Fibroblast of lung (primary cell): Measurements from ENCODE around the gene PPP1R16B. TPM values are rescaled to one million over a fixed set of nuclear protein-coding genes. Genes with fewer than 3 reads are reported as not detected.

Source experiments
- DNase-seq, 2 donors: peaks; one replicate each; pipeline versions ENCODE4 v3.0.0 to v3.0.0-alpha.2; 2010; ENCODE audit warnings: low read depth in 2 of 2
- H2AFZ ChIP-seq: 2 replicates; pipeline ENCODE4 v1.5.1; 2012; ENCODE audit warnings: low read length, control low read depth, inconsistent platforms
- H3K27ac ChIP-seq: 2 replicates; pipeline ENCODE4 v1.5.1; 2011; ENCODE audit warnings: low read length, control low read depth; ENCODE audit not compliant: insufficient read depth
- H3K27me3 ChIP-seq: 2 replicates; pipeline ENCODE4 v1.5.1; 2011; ENCODE audit warnings: mild to moderate bottlenecking, low read length; ENCODE audit not compliant: control insufficient read depth, insufficient read depth
- H3K36me3 ChIP-seq: 2 replicates; pipeline ENCODE4 v1.5.1; 2011; ENCODE audit warnings: low read length; ENCODE audit not compliant: control insufficient read depth, insufficient read depth
- H3K4me1 ChIP-seq: 2 replicates; pipeline ENCODE4 v1.5.1; 2011; ENCODE audit warnings: low read length; ENCODE audit not compliant: control insufficient read depth, insufficient read depth; ENCODE audit errors: extremely low read depth
- H3K4me2 ChIP-seq: 2 replicates; pipeline ENCODE4 v1.5.1; 2011; ENCODE audit warnings: low read length, control low read depth; ENCODE audit not compliant: insufficient read depth; ENCODE audit errors: extremely low read depth
- H3K4me3 ChIP-seq, 4 experiments: fragments of 200-600 bp in 1 of 4; sonication (generic) in 1 of 4; replicated peaks in 1 of 4; 2 replicates each; pipeline ENCODE4 v1.5.1; 2011 to 2016; ENCODE audit warnings: low read length in 4 of 4, low read depth in 3 of 4, mild to moderate bottlenecking in 3 of 4, control low read depth in 2 of 4, inconsistent platforms in 1 of 4, mixed read lengths in 1 of 4; ENCODE audit not compliant: insufficient read depth in 1 of 4; ENCODE audit errors: control extremely low read depth in 1 of 4
- H3K79me2 ChIP-seq: 2 replicates; pipeline ENCODE4 v1.5.1; 2012; ENCODE audit warnings: mild to moderate bottlenecking, low read length, inconsistent platforms; ENCODE audit not compliant: control insufficient read depth, insufficient read depth
- H3K9ac ChIP-seq: 2 replicates; pipeline ENCODE4 v1.5.1; 2011; ENCODE audit warnings: mild to moderate bottlenecking, low read length, control low read depth; ENCODE audit not compliant: insufficient read depth
- H3K9me3 ChIP-seq: 2 replicates; pipeline ENCODE4 v1.5.1; 2012; ENCODE audit warnings: low read depth, low read length; ENCODE audit not compliant: control insufficient read depth, insufficient read depth
- H4K20me1 ChIP-seq: 2 replicates; pipeline ENCODE4 v1.5.1; 2011; ENCODE audit warnings: low read length; ENCODE audit not compliant: control insufficient read depth, insufficient read depth; ENCODE audit errors: extremely low read depth
- CTCF ChIP-seq, 2 donors: IDR thresholded peaks in 1 of 2; conservative IDR thresholded peaks in 1 of 2; 1 replicate in 1 of 2; 2 replicates in 1 of 2; pipeline ENCODE4 v1.5.1; 2011 to 2012; ENCODE audit warnings: low read length in 2 of 2, control low read depth in 1 of 2, inconsistent platforms in 1 of 2, low read depth in 1 of 2, mild to moderate bottlenecking in 1 of 2
- EZH2 ChIP-seq: IDR thresholded peaks from 2 replicates; pipeline ENCODE4 v1.5.1; 2012; ENCODE audit warnings: low read length, control low read depth, mild to moderate bottlenecking; ENCODE audit errors: missing control alignments
- polyA plus RNA-seq, 2 donors: library from polyadenylated mRNA; depleted of rRNA in 1 of 2; stranded (reverse) in 1 of 2; unstranded in 1 of 2; fragments of >200 nt; gene quantifications; 2 replicates each; pipeline ENCODE4 v1.2.1, GENCODE V29; 2011 to 2012; ENCODE audit warnings: missing spikeins in 1 of 2
- total RNA-seq: library from RNA; depleted of rRNA; stranded (reverse); fragments of >200 nt; gene quantifications from 2 replicates; pipeline ENCODE4 v1.2.1, GENCODE V29; 2014

PPP1R16B gene
- total and polyA plus RNA-seq, 2 donors (not counting 1 experiment from before 2014, with no cell fraction given): under 0.01 TPM; not detected in 1

GRCh38 chr20:38937978-38938473 is 132.5 kb downstream of the PPP1R16B start:
- DNase-seq: no peak
- no peak overlapping the region for H3K4me2 ChIP-seq
- peaks cover 3% of the 10 kb centered on the region for H3K4me1 ChIP-seq
- H3K27me3 ChIP-seq: no peaks in the 10 kb centered on the region
- no peak overlapping the region for H2AFZ ChIP-seq
- H3K36me3 ChIP-seq: peaks cover 2% of the 10 kb centered on the region
- no peaks in the 10 kb centered on the region for H3K9me3 ChIP-seq
- H4K20me1 ChIP-seq: no peaks in the 10 kb centered on the region
- H3K79me2 ChIP-seq: peaks cover 84% of the 10 kb centered on the region
- no peak overlapping the region for H3K27ac ChIP-seq
- H3K4me3 ChIP-seq: no peak overlapping the region
- H3K9ac ChIP-seq: no peak overlapping the region
- no peak for TF ChIP-seq CTCF (conservative IDR thresholded peaks at IDR 0.05 in 1 of 2, IDR thresholded peaks at IDR 0.05 in 1 of 2; ENCODE audit: low read depth in 1 of 2, low read length in 2 of 2)

GRCh38 chr20:38939686-38940085 is 134.2 kb downstream of the PPP1R16B start:
- Histone ChIP-seq H3K4me3 (no peak overlapping the region), H3K36me3 (peaks cover 2% of the 10 kb centered on the region), H3K27ac (no peak overlapping the region), H3K4me2 (no peak overlapping the region), H3K9me3 (no peaks in the 10 kb centered on the region), H3K9ac (no peak overlapping the region), H2AFZ (no peak overlapping the region), H4K20me1 (no peaks in the 10 kb centered on the region), H3K4me1 (no peaks in the 10 kb centered on the region), H3K79me2 (peaks cover 70% of the 10 kb centered on the region), H3K27me3 (no peaks in the 10 kb centered on the region)
- no peak for TF ChIP-seq EZH2
- TF ChIP-seq CTCF (conservative IDR thresholded peaks at IDR 0.05 in 1 of 2, IDR thresholded peaks at IDR 0.05 in 1 of 2; ENCODE audit: low read depth in 1 of 2, low read length in 2 of 2): no peak
- DNase-seq: no peak

GRCh38 chr20:38940644-38941043 is 135.1 kb downstream of the PPP1R16B start:
- Histone ChIP-seq H3K4me3 (no peak overlapping the region), H3K9me3 (no peaks in the 10 kb centered on the region), H3K79me2 (peaks cover 63% of the 10 kb centered on the region), H2AFZ (no peak overlapping the region), H4K20me1 (no peaks in the 10 kb centered on the region), H3K4me2 (no peak overlapping the region), H3K4me1 (no peaks in the 10 kb centered on the region), H3K27ac (no peak overlapping the region), H3K9ac (no peak overlapping the region), H3K27me3 (no peaks in the 10 kb centered on the region), H3K36me3 (peaks cover 2% of the 10 kb centered on the region)
- TF ChIP-seq EZH2 (no peak), CTCF (conservative IDR thresholded peaks at IDR 0.05 in 1 of 2, IDR thresholded peaks at IDR 0.05 in 1 of 2; ENCODE audit: low read depth in 1 of 2, low read length in 2 of 2) (no peak)
- no peak for DNase-seq
